KMS-11 (cell line): Measurements from ENCODE around the gene LRAT.

ENCODE experiments used
- H2AFZ ChIP-seq: fragments of 200-600 bp; sonication (generic); 2 replicates; pipeline ENCODE4 v1.6.1; 2016; ENCODE audit warnings: antibody characterized with exemption, mixed run types, low read depth
- H3K27ac ChIP-seq: fragments of 200-600 bp; sonication (generic); 2 replicates; pipeline ENCODE4 v1.6.1; 2016; ENCODE audit warnings: mild to moderate bottlenecking, mixed run types
- H3K27me3 ChIP-seq: fragments of 200-600 bp; sonication (generic); 2 replicates; pipeline ENCODE4 v1.6.1; 2017; ENCODE audit warnings: mild to moderate bottlenecking, low read depth, mixed run types, moderate library complexity; ENCODE audit not compliant: insufficient read depth
- H3K36me3 ChIP-seq: fragments of 200-600 bp; sonication (generic); 2 replicates; pipeline ENCODE4 v1.6.1; 2017; ENCODE audit warnings: mild to moderate bottlenecking, mixed run types; ENCODE audit not compliant: insufficient read depth
- H3K4me1 ChIP-seq: fragments of 200-600 bp; sonication (generic); 2 replicates; pipeline ENCODE4 v1.6.1; 2016; ENCODE audit warnings: mild to moderate bottlenecking, low read depth, mixed run types; ENCODE audit not compliant: poor library complexity, severe bottlenecking
- H3K4me2 ChIP-seq: fragments of 200-600 bp; sonication (generic); 2 replicates; pipeline ENCODE4 v1.7.0; 2016; ENCODE audit warnings: mild to moderate bottlenecking, mixed run types
- H3K4me3 ChIP-seq: fragments of 200-600 bp; sonication (generic); IDR thresholded peaks from 2 replicates; pipeline ENCODE4 v1.6.1; 2017; ENCODE audit warnings: low read depth, low read length, mixed read lengths; ENCODE audit not compliant: insufficient read depth
- H3K79me2 ChIP-seq: fragments of 200-600 bp; sonication (generic); 2 replicates; pipeline ENCODE4 v1.6.1; 2016; ENCODE audit warnings: low read depth, mixed run types; ENCODE audit not compliant: insufficient read depth
- H3K9ac ChIP-seq: fragments of 200-600 bp; sonication (generic); 2 replicates; pipeline ENCODE4 v1.6.1; 2016; ENCODE audit warnings: mild to moderate bottlenecking, mixed run types
- H4K20me1 ChIP-seq: fragments of 200-600 bp; sonication (generic); 2 replicates; pipeline ENCODE4 v1.6.1; 2016; ENCODE audit warnings: mild to moderate bottlenecking, mixed run types; ENCODE audit not compliant: insufficient read depth
- CTCF ChIP-seq: fragments of 200-600 bp; sonication (generic); conservative IDR thresholded peaks from 2 replicates; pipeline ENCODE4 v1.6.1; 2017; ENCODE audit warnings: low read depth, mild to moderate bottlenecking, antibody characterized with exemption, low read length, moderate library complexity, mixed read lengths

LRAT gene

GRCh38 chr4:154760895-154761294, 17.1 kb downstream of the LRAT start:
- Histone ChIP-seq H3K4me2 (no peak overlapping the region), H3K36me3 (no peaks in the 10 kb centered on the region), H3K79me2 (no peaks in the 10 kb centered on the region), H3K27ac (no peak overlapping the region), H4K20me1 (no peaks in the 10 kb centered on the region), H2AFZ (no peak overlapping the region), H3K4me3 (no peak overlapping the region), H3K4me1 (no peaks in the 10 kb centered on the region), H3K9ac (no peak overlapping the region), H3K27me3 (no peaks in the 10 kb centered on the region)
- TF ChIP-seq CTCF = no peak

- H3K27me3 ChIP-seq = no peaks in the 10 kb centered on the region
Measured at GRCh38 chr4:154778264-154778663, 34.5 kb downstream of the LRAT start.

GRCh38 chr4:154779362-154779947, 35.7 kb downstream of the LRAT start:
- Histone ChIP-seq H3K4me1 (no peaks in the 10 kb centered on the region), H2AFZ (no peak overlapping the region), H3K79me2 (no peaks in the 10 kb centered on the region), H3K4me3 (no peak overlapping the region), H3K4me2 (no peak overlapping the region), H3K9ac (no peak overlapping the region), H3K27ac (no peak overlapping the region), H3K27me3 (no peaks in the 10 kb centered on the region), H3K36me3 (no peaks in the 10 kb centered on the region), H4K20me1 (no peaks in the 10 kb centered on the region)
- peak; percentile 49 for TF ChIP-seq CTCF

More at GRCh38 chr4:154778264-154778663, 34.5 kb downstream of the LRAT start:
- Histone ChIP-seq H3K4me1 (no peaks in the 10 kb centered on the region), H3K36me3 (no peaks in the 10 kb centered on the region), H3K79me2 (no peaks in the 10 kb centered on the region), H2AFZ (no peak overlapping the region), H4K20me1 (no peaks in the 10 kb centered on the region), H3K4me2 (no peak overlapping the region), H3K27ac (no peak overlapping the region), H3K4me3 (no peak overlapping the region), H3K9ac (no peak overlapping the region)
- no peak for TF ChIP-seq CTCF

- no peaks in the 10 kb centered on the region for H3K36me3 ChIP-seq
- H3K27me3 ChIP-seq = no peaks in the 10 kb centered on the region
- H3K27ac ChIP-seq = no peak within 1 kb of the TSS
- H4K20me1 ChIP-seq = no peaks in the 10 kb centered on the region
- H3K9ac ChIP-seq = no peak within 1 kb of the TSS
- no peak within 1 kb of the TSS for H2AFZ ChIP-seq
- no peaks in the 10 kb centered on the region for H3K79me2 ChIP-seq
- H3K4me3 ChIP-seq = no peak within 1 kb of the TSS
- no peak within 1 kb of the TSS for H3K4me2 ChIP-seq
- TF ChIP-seq CTCF = no peak
- no peaks in the 10 kb centered on the region for H3K4me1 ChIP-seq
Measured at GRCh38 chr4:154781126-154781982, 37.6 kb downstream of the LRAT start, which contains the start of gene RBM46. RBM46 (plus strand) TSS chr4:154781272; CDS start chr4:154796753, 15,481 bp downstream.
